Fibroblast of lung (primary cell): ENCODE measurements around the gene PHF21A. TPM values are rescaled to one million over a fixed set of nuclear protein-coding genes. Genes with fewer than 3 reads are reported as not detected.

ENCODE experiments used
- DNase-seq, 2 donors: peaks; one replicate each; pipeline versions ENCODE4 v3.0.0 to v3.0.0-alpha.2; 2010; ENCODE audit warnings: low read depth in 2 of 2
- H2AFZ ChIP-seq: 2 replicates; pipeline ENCODE4 v1.5.1; 2012; ENCODE audit warnings: low read length, control low read depth, inconsistent platforms
- H3K27ac ChIP-seq: 2 replicates; pipeline ENCODE4 v1.5.1; 2011; ENCODE audit warnings: low read length, control low read depth; ENCODE audit not compliant: insufficient read depth
- H3K27me3 ChIP-seq: 2 replicates; pipeline ENCODE4 v1.5.1; 2011; ENCODE audit warnings: mild to moderate bottlenecking, low read length; ENCODE audit not compliant: control insufficient read depth, insufficient read depth
- H3K36me3 ChIP-seq: 2 replicates; pipeline ENCODE4 v1.5.1; 2011; ENCODE audit warnings: low read length; ENCODE audit not compliant: control insufficient read depth, insufficient read depth
- H3K4me1 ChIP-seq: 2 replicates; pipeline ENCODE4 v1.5.1; 2011; ENCODE audit warnings: low read length; ENCODE audit not compliant: control insufficient read depth, insufficient read depth; ENCODE audit errors: extremely low read depth
- H3K4me2 ChIP-seq: 2 replicates; pipeline ENCODE4 v1.5.1; 2011; ENCODE audit warnings: low read length, control low read depth; ENCODE audit not compliant: insufficient read depth; ENCODE audit errors: extremely low read depth
- H3K4me3 ChIP-seq, 4 experiments: fragments of 200-600 bp in 1 of 4; sonication (generic) in 1 of 4; replicated peaks in 1 of 4; 2 replicates each; pipeline ENCODE4 v1.5.1; 2011 to 2016; ENCODE audit warnings: low read length in 4 of 4, low read depth in 3 of 4, mild to moderate bottlenecking in 3 of 4, control low read depth in 2 of 4, inconsistent platforms in 1 of 4, mixed read lengths in 1 of 4; ENCODE audit not compliant: insufficient read depth in 1 of 4; ENCODE audit errors: control extremely low read depth in 1 of 4
- H3K79me2 ChIP-seq: 2 replicates; pipeline ENCODE4 v1.5.1; 2012; ENCODE audit warnings: mild to moderate bottlenecking, low read length, inconsistent platforms; ENCODE audit not compliant: control insufficient read depth, insufficient read depth
- H3K9ac ChIP-seq: 2 replicates; pipeline ENCODE4 v1.5.1; 2011; ENCODE audit warnings: mild to moderate bottlenecking, low read length, control low read depth; ENCODE audit not compliant: insufficient read depth
- H3K9me3 ChIP-seq: 2 replicates; pipeline ENCODE4 v1.5.1; 2012; ENCODE audit warnings: low read depth, low read length; ENCODE audit not compliant: control insufficient read depth, insufficient read depth
- H4K20me1 ChIP-seq: 2 replicates; pipeline ENCODE4 v1.5.1; 2011; ENCODE audit warnings: low read length; ENCODE audit not compliant: control insufficient read depth, insufficient read depth; ENCODE audit errors: extremely low read depth
- EZH2 ChIP-seq: IDR thresholded peaks from 2 replicates; pipeline ENCODE4 v1.5.1; 2012; ENCODE audit warnings: low read length, control low read depth, mild to moderate bottlenecking; ENCODE audit errors: missing control alignments
- polyA plus RNA-seq, 2 donors: library from polyadenylated mRNA; depleted of rRNA in 1 of 2; stranded (reverse) in 1 of 2; unstranded in 1 of 2; fragments of >200 nt; gene quantifications; 2 replicates each; pipeline ENCODE4 v1.2.1, GENCODE V29; 2011 to 2012; ENCODE audit warnings: missing spikeins in 1 of 2
- total RNA-seq: library from RNA; depleted of rRNA; stranded (reverse); fragments of >200 nt; gene quantifications from 2 replicates; pipeline ENCODE4 v1.2.1, GENCODE V29; 2014
- TF ChIP-seq, protein P1 (sequence below), 2 donors: IDR thresholded peaks in 1 of 2; conservative IDR thresholded peaks in 1 of 2; 1 replicate in 1 of 2; 2 replicates in 1 of 2; pipeline ENCODE4 v1.5.1; 2011 to 2012; ENCODE audit warnings: low read length in 2 of 2, control low read depth in 1 of 2, inconsistent platforms in 1 of 2, low read depth in 1 of 2, mild to moderate bottlenecking in 1 of 2

PHF21A gene
- total and polyA plus RNA-seq, 2 donors (not counting 1 experiment from before 2014, with no cell fraction given), result 18.5 to 21.0 TPM

- no peak overlapping the region for H2AFZ ChIP-seq
- no peak for TF ChIP-seq EZH2
- TF ChIP-seq, protein P1, sequence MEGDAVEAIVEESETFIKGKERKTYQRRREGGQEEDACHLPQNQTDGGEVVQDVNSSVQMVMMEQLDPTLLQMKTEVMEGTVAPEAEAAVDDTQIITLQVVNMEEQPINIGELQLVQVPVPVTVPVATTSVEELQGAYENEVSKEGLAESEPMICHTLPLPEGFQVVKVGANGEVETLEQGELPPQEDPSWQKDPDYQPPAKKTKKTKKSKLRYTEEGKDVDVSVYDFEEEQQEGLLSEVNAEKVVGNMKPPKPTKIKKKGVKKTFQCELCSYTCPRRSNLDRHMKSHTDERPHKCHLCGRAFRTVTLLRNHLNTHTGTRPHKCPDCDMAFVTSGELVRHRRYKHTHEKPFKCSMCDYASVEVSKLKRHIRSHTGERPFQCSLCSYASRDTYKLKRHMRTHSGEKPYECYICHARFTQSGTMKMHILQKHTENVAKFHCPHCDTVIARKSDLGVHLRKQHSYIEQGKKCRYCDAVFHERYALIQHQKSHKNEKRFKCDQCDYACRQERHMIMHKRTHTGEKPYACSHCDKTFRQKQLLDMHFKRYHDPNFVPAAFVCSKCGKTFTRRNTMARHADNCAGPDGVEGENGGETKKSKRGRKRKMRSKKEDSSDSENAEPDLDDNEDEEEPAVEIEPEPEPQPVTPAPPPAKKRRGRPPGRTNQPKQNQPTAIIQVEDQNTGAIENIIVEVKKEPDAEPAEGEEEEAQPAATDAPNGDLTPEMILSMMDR (conservative IDR thresholded peaks at IDR 0.05 in 1 of 2, IDR thresholded peaks at IDR 0.05 in 1 of 2; ENCODE audit: low read depth in 1 of 2, low read length in 2 of 2), result no peak
- no peak overlapping the region for H3K4me2 ChIP-seq
- H3K4me3 ChIP-seq, result no peak overlapping the region
- H3K79me2 ChIP-seq, result no peaks in the 10 kb centered on the region
- DNase-seq, result no peak
- H3K36me3 ChIP-seq, result peaks cover 4% of the 10 kb centered on the region
- no peak overlapping the region for H3K27ac ChIP-seq
- no peaks in the 10 kb centered on the region for H4K20me1 ChIP-seq
- no peaks in the 10 kb centered on the region for H3K9me3 ChIP-seq
- no peak overlapping the region for H3K9ac ChIP-seq
- no peaks in the 10 kb centered on the region for H3K4me1 ChIP-seq
- peaks cover 8% of the 10 kb centered on the region for H3K27me3 ChIP-seq
Observed at GRCh38 chr11:45930031-45930794, 191.0 kb downstream of the PHF21A start.

- Histone ChIP-seq H3K9ac (no peak overlapping the region), H2AFZ (no peak overlapping the region), H3K4me1 (no peaks in the 10 kb centered on the region), H4K20me1 (no peaks in the 10 kb centered on the region), H3K79me2 (no peaks in the 10 kb centered on the region), H3K4me3 (no peak overlapping the region), H3K4me2 (no peak overlapping the region), H3K36me3 (peaks cover 2% of the 10 kb centered on the region), H3K9me3 (no peaks in the 10 kb centered on the region), H3K27ac (no peak overlapping the region), H3K27me3 (peaks cover 8% of the 10 kb centered on the region)
- no peak for TF ChIP-seq EZH2
- TF ChIP-seq, protein P1 (conservative IDR thresholded peaks at IDR 0.05 in 1 of 2, IDR thresholded peaks at IDR 0.05 in 1 of 2; ENCODE audit: low read depth in 1 of 2, low read length in 2 of 2), result no peak
- no peak for DNase-seq
Observed at GRCh38 chr11:45929486-45930030, 191.7 kb downstream of the PHF21A start.

- H3K4me1 ChIP-seq, result no peaks in the 10 kb centered on the region
- H3K4me2 ChIP-seq, result no peak overlapping the region
- no peak overlapping the region for H2AFZ ChIP-seq
- H4K20me1 ChIP-seq, result no peaks in the 10 kb centered on the region
- no peaks in the 10 kb centered on the region for H3K79me2 ChIP-seq
- DNase-seq, result no peak
- peaks cover 8% of the 10 kb centered on the region for H3K27me3 ChIP-seq
- no peak overlapping the region for H3K27ac ChIP-seq
- no peaks in the 10 kb centered on the region for H3K9me3 ChIP-seq
- no peak for TF ChIP-seq EZH2
- TF ChIP-seq, protein P1 (conservative IDR thresholded peaks at IDR 0.05 in 1 of 2, IDR thresholded peaks at IDR 0.05 in 1 of 2; ENCODE audit: low read depth in 1 of 2, low read length in 2 of 2), result no peak
- peaks cover 2% of the 10 kb centered on the region for H3K36me3 ChIP-seq
- H3K4me3 ChIP-seq, result no peak overlapping the region
- H3K9ac ChIP-seq, result no peak overlapping the region
Observed at GRCh38 chr11:45928535-45929215, 192.6 kb downstream of the PHF21A start.
